Measurements from ENCODE around the gene CERCAM. TPM values are rescaled to one million over a fixed set of nuclear protein-coding genes. Genes with fewer than 3 reads are reported as not detected.

Gene CERCAM
- total RNA-seq, 1 experiment from 2014 or later = 19.1 TPM

DNA sequence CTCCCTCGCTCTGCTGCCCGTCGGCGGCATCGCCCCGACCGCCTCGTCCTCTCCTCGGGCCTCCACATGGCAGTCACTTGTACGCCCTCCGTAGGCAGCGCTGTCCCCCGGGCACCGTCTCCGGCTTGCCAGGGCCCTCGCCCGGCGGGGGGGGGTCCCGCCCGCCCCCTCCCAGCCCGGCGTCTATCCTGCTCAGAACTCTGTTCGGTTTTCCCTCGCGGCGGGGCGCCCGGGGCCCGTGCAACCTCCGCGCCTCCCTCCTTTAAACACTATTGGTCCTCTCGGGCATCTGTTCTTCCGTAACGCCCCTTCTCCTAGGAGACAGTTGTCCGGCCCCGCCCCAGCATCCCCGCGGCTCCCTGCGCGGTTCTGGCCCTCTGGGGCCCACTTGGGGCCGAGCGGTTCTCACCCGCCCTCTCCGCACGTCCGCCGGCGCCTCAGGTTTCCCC lies 36.0 kb downstream of the CERCAM start:
- no peaks in the 10 kb centered on the region for H3K36me3 ChIP-seq (ENCODE audit: low read depth, low read length)
- H2AFZ ChIP-seq (ENCODE audit: low read length) = peak overlapping the region; percentile 96
- no peaks in the 10 kb centered on the region for H3F3A ChIP-seq (ENCODE audit: low read length, unreplicated experiment)
- H3K27me3 ChIP-seq (ENCODE audit: low read length) = no peaks in the 10 kb centered on the region
- CTCF ChIA-PET = no interaction called here
- DNase-seq = peak; percentile 59
- no peaks in the 10 kb centered on the region for H3K9me2 ChIP-seq (replicated peaks; ENCODE audit: low read length)
- no TSS peak for BruUV-seq (replicated peaks)
- H3K4me2 ChIP-seq (ENCODE audit: low read length) = peak overlapping the region; percentile 96
- peak; percentile 77 for ATAC-seq
- no peaks in the 10 kb centered on the region for H4K20me1 ChIP-seq (ENCODE audit: low read length)
- intact Hi-C loops (cut with micrococcal nuclease) = no loop called here
- H3K4me1 ChIP-seq (ENCODE audit: insufficient read depth, low read length) = no peaks in the 10 kb centered on the region; the same call in none of the 2 replicates
- H3K9ac ChIP-seq (ENCODE audit: low read length) = peak overlapping the region; percentile 75
- TF ChIP-seq, protein P1, sequence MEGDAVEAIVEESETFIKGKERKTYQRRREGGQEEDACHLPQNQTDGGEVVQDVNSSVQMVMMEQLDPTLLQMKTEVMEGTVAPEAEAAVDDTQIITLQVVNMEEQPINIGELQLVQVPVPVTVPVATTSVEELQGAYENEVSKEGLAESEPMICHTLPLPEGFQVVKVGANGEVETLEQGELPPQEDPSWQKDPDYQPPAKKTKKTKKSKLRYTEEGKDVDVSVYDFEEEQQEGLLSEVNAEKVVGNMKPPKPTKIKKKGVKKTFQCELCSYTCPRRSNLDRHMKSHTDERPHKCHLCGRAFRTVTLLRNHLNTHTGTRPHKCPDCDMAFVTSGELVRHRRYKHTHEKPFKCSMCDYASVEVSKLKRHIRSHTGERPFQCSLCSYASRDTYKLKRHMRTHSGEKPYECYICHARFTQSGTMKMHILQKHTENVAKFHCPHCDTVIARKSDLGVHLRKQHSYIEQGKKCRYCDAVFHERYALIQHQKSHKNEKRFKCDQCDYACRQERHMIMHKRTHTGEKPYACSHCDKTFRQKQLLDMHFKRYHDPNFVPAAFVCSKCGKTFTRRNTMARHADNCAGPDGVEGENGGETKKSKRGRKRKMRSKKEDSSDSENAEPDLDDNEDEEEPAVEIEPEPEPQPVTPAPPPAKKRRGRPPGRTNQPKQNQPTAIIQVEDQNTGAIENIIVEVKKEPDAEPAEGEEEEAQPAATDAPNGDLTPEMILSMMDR (conservative IDR thresholded peaks at IDR 0.05; ENCODE audit: low read depth, low read length) = no peak
- TF ChIP-seq EZH2phosphoT487 (IDR thresholded peaks at IDR 0.05; ENCODE audit: borderline replicate concordance, low read length) (no peak), EZH2 (IDR thresholded peaks at IDR 0.05; ENCODE audit: low read length, unreplicated experiment) (no peak)
- H3K79me2 ChIP-seq (ENCODE audit: low read length) = peaks cover 8% of the 10 kb centered on the region
- H3K9me3 ChIP-seq (ENCODE audit: low read length) = no peaks in the 10 kb centered on the region
- H3K4me3 ChIP-seq (ENCODE audit: low read length) = peak overlapping the region; percentile 77
- POLR2A ChIA-PET (ENCODE audit: unreplicated experiment) = no interaction called here
- H3K27ac ChIP-seq (ENCODE audit: low read length) = peak overlapping the region; percentile 44; the same call in 1 of the 2 replicates

DNA sequence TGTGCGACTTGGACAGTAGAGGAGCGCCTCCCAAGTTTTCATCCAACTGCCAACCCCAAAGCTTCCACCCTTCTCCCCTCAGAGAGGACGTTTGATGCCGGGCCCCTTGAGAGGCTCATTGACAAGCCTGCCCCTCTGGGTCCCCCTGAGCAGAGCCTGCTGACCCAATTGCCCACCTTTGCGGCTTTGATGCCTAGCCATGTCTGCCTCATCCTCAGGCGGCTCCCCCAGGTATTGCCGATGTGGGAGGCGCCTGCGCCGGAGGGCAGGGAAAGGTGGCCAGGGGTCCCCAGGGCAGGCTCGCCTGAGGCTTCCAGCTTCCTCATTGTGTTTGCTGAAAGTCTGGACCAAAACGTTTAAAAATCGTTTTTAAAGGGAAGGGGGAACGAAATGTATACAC lies 36.5 kb downstream of the CERCAM start:
- Histone ChIP-seq H3K27ac (ENCODE audit: low read length) (no peak overlapping the region), H3F3A (ENCODE audit: low read length, unreplicated experiment) (no peaks in the 10 kb centered on the region), H4K20me1 (ENCODE audit: low read length) (no peaks in the 10 kb centered on the region), H3K27me3 (ENCODE audit: low read length) (no peaks in the 10 kb centered on the region), H3K9me2 (replicated peaks; ENCODE audit: low read length) (no peaks in the 10 kb centered on the region), H3K9ac (ENCODE audit: low read length) (no peak overlapping the region), H3K79me2 (ENCODE audit: low read length) (peaks cover 8% of the 10 kb centered on the region), H3K9me3 (ENCODE audit: low read length) (no peaks in the 10 kb centered on the region), H3K4me1 (ENCODE audit: insufficient read depth, low read length) (no peaks in the 10 kb centered on the region; the same call in none of the 2 replicates), H3K4me3 (ENCODE audit: low read length) (peak overlapping the region; percentile 77), H2AFZ (ENCODE audit: low read length) (peak overlapping the region; percentile 96; the same call in 1 of the 2 replicates), H3K4me2 (ENCODE audit: low read length) (peak overlapping the region; percentile 96), H3K36me3 (ENCODE audit: low read depth, low read length) (no peaks in the 10 kb centered on the region)
- CTCF ChIA-PET = no interaction called here
- no peak for ATAC-seq
- intact Hi-C loops (cut with micrococcal nuclease) = no loop called here
- POLR2A ChIA-PET (ENCODE audit: unreplicated experiment) = no interaction called here
- TSS peak; percentile 45 for BruUV-seq (replicated peaks)
- DNase-seq = no peak
- TF ChIP-seq EZH2 (IDR thresholded peaks at IDR 0.05; ENCODE audit: low read length, unreplicated experiment) (no peak), EZH2phosphoT487 (IDR thresholded peaks at IDR 0.05; ENCODE audit: borderline replicate concordance, low read length) (no peak)
- TF ChIP-seq, protein P1 (conservative IDR thresholded peaks at IDR 0.05; ENCODE audit: low read depth, low read length) = no peak

DNA sequence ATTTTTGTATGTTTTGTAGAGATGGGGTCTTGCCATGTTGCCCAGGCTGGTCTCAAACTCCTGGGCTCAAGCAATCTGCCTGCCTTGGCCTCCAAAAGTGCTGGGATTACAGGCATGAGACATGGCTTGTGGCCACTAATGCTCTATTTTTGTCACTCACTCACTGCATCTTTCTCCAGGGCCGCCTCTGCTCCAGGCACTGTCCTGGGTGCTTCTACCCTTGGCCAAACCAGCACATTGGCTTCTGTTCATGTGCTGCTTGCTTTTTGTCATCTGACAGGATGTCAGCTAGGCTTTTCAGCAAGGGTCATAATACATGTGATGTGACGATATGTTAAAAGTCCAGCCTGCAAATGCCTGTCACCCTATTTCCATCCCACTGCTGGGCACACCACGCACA lies 38.4 kb downstream of the CERCAM start:
- intact Hi-C loops (cut with micrococcal nuclease) = no loop called here
- CTCF ChIA-PET = no interaction called here

More for the DNA sequence above, 38.4 kb downstream of the CERCAM start:
- Histone ChIP-seq H3K9me3 (ENCODE audit: low read length) (no peaks in the 10 kb centered on the region), H3F3A (ENCODE audit: low read length, unreplicated experiment) (no peaks in the 10 kb centered on the region), H3K4me3 (ENCODE audit: low read length) (no peak overlapping the region), H3K36me3 (ENCODE audit: low read depth, low read length) (no peaks in the 10 kb centered on the region), H3K4me1 (ENCODE audit: insufficient read depth, low read length) (no peaks in the 10 kb centered on the region; the same call in none of the 2 replicates), H3K79me2 (ENCODE audit: low read length) (peaks cover 8% of the 10 kb centered on the region), H3K27me3 (ENCODE audit: low read length) (no peaks in the 10 kb centered on the region), H3K9me2 (replicated peaks; ENCODE audit: low read length) (no peaks in the 10 kb centered on the region), H2AFZ (ENCODE audit: low read length) (no peak overlapping the region), H4K20me1 (ENCODE audit: low read length) (no peaks in the 10 kb centered on the region), H3K4me2 (ENCODE audit: low read length) (no peak overlapping the region), H3K27ac (ENCODE audit: low read length) (no peak overlapping the region), H3K9ac (ENCODE audit: low read length) (no peak overlapping the region)
- POLR2A ChIA-PET (ENCODE audit: unreplicated experiment) = no interaction called here
- BruUV-seq (replicated peaks) = no TSS peak
- no peak for DNase-seq
- ATAC-seq = no peak
- TF ChIP-seq EZH2phosphoT487 (IDR thresholded peaks at IDR 0.05; ENCODE audit: borderline replicate concordance, low read length) (no peak), EZH2 (IDR thresholded peaks at IDR 0.05; ENCODE audit: low read length, unreplicated experiment) (no peak)
- TF ChIP-seq, protein P1 (conservative IDR thresholded peaks at IDR 0.05; ENCODE audit: low read depth, low read length) = no peak

All from PC-3 (cell line).